GM12874 (cell line): ENCODE results near the gene GRIN3A.
A peak's percentile ranks its signal among the peaks of the same experiment; 100 is the strongest.

Experiments used
- CTCF ChIP-seq: IDR thresholded peaks from 2 replicates; pipeline ENCODE4 v1.5.1; 2011; ENCODE audit warnings: low read depth, mild to moderate bottlenecking, control low read depth, low read length, moderate library complexity; ENCODE audit not compliant: insufficient read depth

GRIN3A gene

GRCh38 chr9:101739311-101739710 lies 864 bp upstream of the GRIN3A start:
- TF ChIP-seq CTCF, result no peak

- TF ChIP-seq CTCF, result no peak
These were observed 512 bp downstream of the GRIN3A start for GRCh38 chr9:101737705-101738565.

GRCh38 chr9:101737165-101737704 lies 1.2 kb downstream of the GRIN3A start:
- no peak for TF ChIP-seq CTCF

- no peak for TF ChIP-seq CTCF
These were observed 1.7 kb downstream of the GRIN3A start for GRCh38 chr9:101736717-101737116.

- TF ChIP-seq CTCF, result no peak
These were observed 7.0 kb downstream of the GRIN3A start for GRCh38 chr9:101731429-101731828.

GRCh38 chr9:101727612-101728524 lies 10.6 kb downstream of the GRIN3A start:
- TF ChIP-seq CTCF, result peak; percentile 64

GRCh38 chr9:101718192-101718591 lies 20.3 kb downstream of the GRIN3A start:
- TF ChIP-seq CTCF, result no peak
